ENCODE measurements around the gene SHOC2. TPM values are rescaled to one million over a fixed set of nuclear protein-coding genes. Genes with fewer than 3 reads are reported as not detected.

The SHOC2 gene
- polyA plus RNA-seq, 1 donor (not counting 4 experiments of a cell fraction or from before 2014, with no cell fraction given), result 27.7 TPM

DNA sequence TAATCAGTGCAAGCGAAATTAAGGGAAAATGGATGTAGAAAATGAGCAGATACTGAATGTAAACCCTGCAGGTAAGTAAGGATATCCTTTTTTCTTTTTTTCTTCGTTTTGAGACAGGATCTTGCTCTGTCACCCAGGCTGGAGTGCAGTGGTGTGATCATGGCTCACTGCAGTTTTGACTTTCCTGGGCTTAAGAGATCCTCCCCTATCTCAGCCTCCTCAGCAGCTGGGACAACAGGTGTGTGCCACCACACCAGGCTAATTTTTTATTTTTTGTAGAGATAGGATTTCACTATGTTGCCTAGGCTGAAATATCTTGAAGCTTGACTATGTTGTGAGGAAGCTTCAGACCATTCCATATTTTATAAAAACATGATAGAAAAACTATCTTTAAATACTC is 43.4 kb upstream of the SHOC2 start:
- Histone ChIP-seq H3K9ac (ENCODE audit: control insufficient read depth, extremely low read depth, insufficient read depth, low read length) (no peak overlapping the region), H3K36me3 (ENCODE audit: control insufficient read depth in 2 of 2, extremely low read depth in 1 of 2, insufficient read depth in 2 of 2, low read length in 2 of 2) (peaks cover 3 to 5% of the 10 kb centered on the region in 2 experiments), H3K4me1 (ENCODE audit: control insufficient read depth, extremely low read depth, insufficient read depth, low read length) (peaks cover 10% of the 10 kb centered on the region), H3K27ac (ENCODE audit: control insufficient read depth, insufficient read depth, low read length) (no peak overlapping the region), H3K9me1 (ENCODE audit: control insufficient read depth, extremely low read depth, insufficient read depth, low read length) (no peaks in the 10 kb centered on the region), H3K4me3 (ENCODE audit: control insufficient read depth in 2 of 3, extremely low read depth in 1 of 3, insufficient read depth in 2 of 3, low read depth in 1 of 3, low read length in 3 of 3) (no peak overlapping the region), H3K4me2 (ENCODE audit: control insufficient read depth, extremely low read depth, insufficient read depth, low read depth, low read length) (no peak overlapping the region), H3K9me3 (ENCODE audit: control insufficient read depth, low read depth, low read length) (no peaks in the 10 kb centered on the region), H2AFZ (ENCODE audit: control insufficient read depth, low read length) (no peak overlapping the region), H3K27me3 (ENCODE audit: control insufficient read depth, extremely low read depth, insufficient read depth, low read length) (no peaks in the 10 kb centered on the region), H4K20me1 (ENCODE audit: control insufficient read depth, extremely low read depth, insufficient read depth, low read length) (no peaks in the 10 kb centered on the region), H3K79me2 (ENCODE audit: control insufficient read depth, insufficient read depth, low read length) (peaks cover 17% of the 10 kb centered on the region)
- dilution Hi-C loops (cut with MboI; ENCODE audit: extremely low pct_ligation_motif_present, low sequenced_read_pairs), result loop anchor here (25.0 kb wide), 1 partner anchor 564 kb away; the partner anchor contains the start of gene SMNDC1
- TF ChIP-seq CTCF (optimal IDR thresholded peaks at IDR 0.05 in 1 of 3, IDR thresholded peaks at IDR 0.05 in 1 of 3, conservative IDR thresholded peaks at IDR 0.05 in 1 of 3; ENCODE audit: extremely low read depth in 1 of 3, insufficient read depth in 2 of 3, low read length in 3 of 3), result no peak
- DNase-seq (ENCODE audit: low read depth, low spot score) (no peak), FAIRE-seq (no peak)

- H3K4me3 ChIP-seq (ENCODE audit: control insufficient read depth in 2 of 3, extremely low read depth in 1 of 3, insufficient read depth in 2 of 3, low read depth in 1 of 3, low read length in 3 of 3), result no peak overlapping the region
- peaks cover 3 to 8% of the 10 kb centered on the region in 2 experiments for H3K36me3 ChIP-seq (ENCODE audit: control insufficient read depth in 2 of 2, extremely low read depth in 1 of 2, insufficient read depth in 2 of 2, low read length in 2 of 2)
- TF ChIP-seq CTCF (optimal IDR thresholded peaks at IDR 0.05 in 1 of 3, IDR thresholded peaks at IDR 0.05 in 1 of 3, conservative IDR thresholded peaks at IDR 0.05 in 1 of 3; ENCODE audit: extremely low read depth in 1 of 3, insufficient read depth in 2 of 3, low read length in 3 of 3) (no peak), EZH2 (IDR thresholded peaks at IDR 0.05; ENCODE audit: low read length) (no peak)
- dilution Hi-C loops (cut with MboI; ENCODE audit: extremely low pct_ligation_motif_present, low sequenced_read_pairs), result loop anchor here (25.0 kb wide), 1 partner anchor 564 kb away; the partner anchor contains the start of gene SMNDC1
- no peak for DNase-seq (ENCODE audit: low read depth, low spot score)
- no peaks in the 10 kb centered on the region for H4K20me1 ChIP-seq (ENCODE audit: control insufficient read depth, extremely low read depth, insufficient read depth, low read length)
- H3K4me2 ChIP-seq (ENCODE audit: control insufficient read depth, extremely low read depth, insufficient read depth, low read depth, low read length), result no peak overlapping the region
- H2AFZ ChIP-seq (ENCODE audit: control insufficient read depth, low read length), result no peak overlapping the region
- no peak overlapping the region for H3K27ac ChIP-seq (ENCODE audit: control insufficient read depth, insufficient read depth, low read length)
- FAIRE-seq, result no peak
- peaks cover 5% of the 10 kb centered on the region for H3K4me1 ChIP-seq (ENCODE audit: control insufficient read depth, extremely low read depth, insufficient read depth, low read length)
- no peaks in the 10 kb centered on the region for H3K9me3 ChIP-seq (ENCODE audit: control insufficient read depth, low read depth, low read length)
- no peaks in the 10 kb centered on the region for H3K27me3 ChIP-seq (ENCODE audit: control insufficient read depth, extremely low read depth, insufficient read depth, low read length)
- no peaks in the 10 kb centered on the region for H3K9me1 ChIP-seq (ENCODE audit: control insufficient read depth, extremely low read depth, insufficient read depth, low read length)
- H3K79me2 ChIP-seq (ENCODE audit: control insufficient read depth, insufficient read depth, low read length), result peaks cover 17% of the 10 kb centered on the region
- H3K9ac ChIP-seq (ENCODE audit: control insufficient read depth, extremely low read depth, insufficient read depth, low read length), result no peak overlapping the region
Observed at GRCh38 chr10:110876788-110877187, 42.6 kb upstream of the SHOC2 start.
